Right lobe of liver (tissue), 4 donors: ENCODE data around the gene CDH13.

Source experiments
- CTCF ChIP-seq, 4 donors: fragments of 200-600 bp in 3 of 4; fragments of 450-650 bp in 1 of 4; IDR thresholded peaks; one replicate each; pipeline versions ENCODE4 v1.5.1 to v1.8.0; 2016 to 2022; ENCODE audit warnings: antibody characterized with exemption in 4 of 4, mild to moderate bottlenecking in 2 of 4
- POLR2A ChIP-seq: fragments of 450-650 bp; IDR thresholded peaks from one replicate; pipeline ENCODE4 v1.6.1; 2017; ENCODE audit warnings: antibody characterized with exemption, mild to moderate bottlenecking
- donor health status: DM: no; HTN: no; CAD: no.
- donor health status: DM: no; HTN: no; CAD: no.
- donor health status: DM: no; HTN: yes; CAD: no.

- TF ChIP-seq CTCF (IDR thresholded peaks at IDR 0.05), result no peak
- no peak for TF ChIP-seq POLR2A
These were observed 503.3 kb downstream of the CDH13 start for GRCh38 chr16:83130039-83130438.
